ENCODE results near the gene EPHA1. TPM values are rescaled to one million over a fixed set of nuclear protein-coding genes. Genes with fewer than 3 reads are reported as not detected.

The EPHA1 gene
- total and polyA plus RNA-seq, 3 donors from 2014 or later, result 5.9 to 9.8 (median 8.5) TPM

GRCh38 chr7:143369678-143370651, 38.7 kb downstream of the EPHA1 start:
- Histone ChIP-seq H3K4me1 (peaks cover 2% of the 10 kb centered on the region), H3K9me3 (no peaks in the 10 kb centered on the region), H3K27me3 (no peaks in the 10 kb centered on the region), H3K4me3 (no peak overlapping the region), H3K36me3 (ENCODE audit: low read depth, missing control alignments) (no peaks in the 10 kb centered on the region), H3K27ac (no peak overlapping the region)
- no peak for TF ChIP-seq CTCF (IDR thresholded peaks at IDR 0.05)
- TF ChIP-seq POLR2A (IDR thresholded peaks at IDR 0.05), result no peak
- intact Hi-C loops (cut with DNase I; ENCODE audit: low total_unique reads), result no loop called here
- 82 to 87% methylated on average over 12 of the region's 12 CpGs for WGBS, 2 donors
- no peak for DNase-seq

- DNase-seq, result no peak
- H3K27me3 ChIP-seq, result no peaks in the 10 kb centered on the region
- H3K9me3 ChIP-seq, result no peaks in the 10 kb centered on the region
- H3K36me3 ChIP-seq (ENCODE audit: low read depth, missing control alignments), result no peaks in the 10 kb centered on the region
- H3K27ac ChIP-seq, result no peak overlapping the region
- intact Hi-C loops (cut with DNase I; ENCODE audit: low total_unique reads), result no loop called here
- no peak for TF ChIP-seq CTCF (IDR thresholded peaks at IDR 0.05)
- no peak for TF ChIP-seq POLR2A (IDR thresholded peaks at IDR 0.05)
- no peak overlapping the region for H3K4me3 ChIP-seq
- 83 to 92% methylated on average over 1 of the region's 1 CpG for WGBS, 2 donors
- H3K4me1 ChIP-seq, result no peaks in the 10 kb centered on the region
These were observed 40.3 kb downstream of the EPHA1 start for GRCh38 chr7:143368387-143368786.

GRCh38 chr7:143367972-143368371, 40.7 kb downstream of the EPHA1 start:
- H3K4me1 ChIP-seq, result no peaks in the 10 kb centered on the region
- H3K36me3 ChIP-seq (ENCODE audit: low read depth, missing control alignments), result no peaks in the 10 kb centered on the region
- H3K27me3 ChIP-seq, result no peaks in the 10 kb centered on the region
- TF ChIP-seq POLR2A (IDR thresholded peaks at IDR 0.05) (no peak), CTCF (IDR thresholded peaks at IDR 0.05) (no peak)
- WGBS, 2 donors, result 79 to 93% methylated on average over 4 of the region's 4 CpGs
- no peak overlapping the region for H3K4me3 ChIP-seq
- H3K27ac ChIP-seq, result no peak overlapping the region
- H3K9me3 ChIP-seq, result no peaks in the 10 kb centered on the region
- intact Hi-C loops (cut with DNase I; ENCODE audit: low total_unique reads), result no loop called here
- no peak for DNase-seq

- Histone ChIP-seq H3K9me3 (no peaks in the 10 kb centered on the region), H3K27me3 (no peaks in the 10 kb centered on the region), H3K36me3 (ENCODE audit: low read depth, missing control alignments) (no peaks in the 10 kb centered on the region), H3K27ac (no peak overlapping the region), H3K4me3 (peak overlapping the region in 1 of 2 donors; percentile 45), H3K4me1 (peaks cover 5% of the 10 kb centered on the region)
- TF ChIP-seq POLR2A (IDR thresholded peaks at IDR 0.05), result no peak
- TF ChIP-seq CTCF (IDR thresholded peaks at IDR 0.05), result no peak
- 22 to 42% methylated on average over 17 to 19 of the region's 19 CpGs for WGBS, 2 donors
- intact Hi-C loops (cut with DNase I; ENCODE audit: low total_unique reads), result no loop called here
- no peak for DNase-seq
These were observed 45.4 kb downstream of the EPHA1 start for GRCh38 chr7:143363016-143363937.
